Measurements from ENCODE around the gene PSD4.

PSD4 gene

DNA sequence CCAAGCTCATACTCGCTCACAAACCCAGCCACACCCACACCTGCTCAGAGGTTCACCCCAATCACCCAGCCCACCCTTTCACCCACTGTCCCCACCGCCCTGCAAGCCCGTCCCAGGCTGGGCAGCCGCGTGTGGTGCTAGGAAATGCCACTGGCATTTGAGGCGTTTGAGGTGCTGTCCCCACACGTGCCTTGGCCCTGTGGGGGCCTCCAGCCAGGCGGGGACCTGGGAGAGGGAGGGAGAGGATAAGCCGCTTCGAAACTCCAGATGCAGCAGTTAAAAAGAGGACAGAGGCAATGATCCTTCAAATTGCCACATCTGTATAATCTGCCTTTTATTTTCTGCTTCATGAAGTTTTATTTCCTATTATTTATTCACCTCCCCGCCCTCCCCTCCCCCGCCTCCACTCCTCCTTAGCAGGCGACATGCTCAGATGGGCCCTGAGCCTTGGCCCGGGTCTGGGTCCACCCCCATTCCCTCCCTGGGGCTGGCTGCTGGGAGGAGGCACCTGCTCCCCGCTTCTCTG lies 35.9 kb downstream of the PSD4 start:
- no peak for DNase-seq

DNA sequence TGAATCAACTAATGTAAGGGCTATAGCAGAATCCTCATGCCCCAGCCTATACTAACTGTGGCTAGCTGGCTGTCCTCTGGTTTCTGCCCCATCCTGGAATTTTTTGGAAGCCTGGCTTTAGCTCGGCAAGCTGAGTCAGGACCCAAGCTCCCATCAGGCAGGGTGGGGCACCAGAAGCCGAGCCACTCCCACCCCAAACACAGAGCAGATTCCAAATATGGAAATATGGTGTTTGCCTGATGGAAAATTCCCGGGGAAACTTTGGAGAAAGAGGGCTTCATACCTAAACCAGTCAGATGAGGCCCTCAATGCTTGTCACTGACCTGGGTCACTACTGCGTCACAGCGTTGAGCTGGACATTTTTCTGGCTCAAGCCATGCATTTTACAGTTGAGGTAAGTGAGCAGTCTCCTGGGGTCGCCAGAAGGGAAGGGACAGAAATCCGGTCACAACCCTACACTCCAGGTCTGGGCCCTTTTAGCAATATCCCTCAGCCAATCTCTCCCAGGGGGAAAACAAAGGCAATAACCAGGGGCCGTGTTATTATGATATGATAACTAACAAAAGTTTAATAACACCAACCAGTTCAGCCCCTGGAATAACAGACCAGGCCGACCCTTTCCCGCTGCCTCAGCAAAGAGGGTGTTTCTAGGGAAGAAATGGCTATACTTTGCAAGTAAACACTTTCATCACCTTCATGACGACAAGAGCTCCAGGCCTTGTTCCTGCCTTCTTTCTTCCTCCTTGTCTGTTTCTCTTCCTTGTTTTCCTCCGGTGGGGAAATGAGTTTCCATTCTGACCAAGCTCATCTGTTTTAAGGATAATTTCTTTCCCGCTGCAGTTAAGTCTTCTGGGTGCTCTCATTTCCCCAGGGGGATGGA lies 37.7 kb downstream of the PSD4 start:
- no peak for DNase-seq

DNA sequence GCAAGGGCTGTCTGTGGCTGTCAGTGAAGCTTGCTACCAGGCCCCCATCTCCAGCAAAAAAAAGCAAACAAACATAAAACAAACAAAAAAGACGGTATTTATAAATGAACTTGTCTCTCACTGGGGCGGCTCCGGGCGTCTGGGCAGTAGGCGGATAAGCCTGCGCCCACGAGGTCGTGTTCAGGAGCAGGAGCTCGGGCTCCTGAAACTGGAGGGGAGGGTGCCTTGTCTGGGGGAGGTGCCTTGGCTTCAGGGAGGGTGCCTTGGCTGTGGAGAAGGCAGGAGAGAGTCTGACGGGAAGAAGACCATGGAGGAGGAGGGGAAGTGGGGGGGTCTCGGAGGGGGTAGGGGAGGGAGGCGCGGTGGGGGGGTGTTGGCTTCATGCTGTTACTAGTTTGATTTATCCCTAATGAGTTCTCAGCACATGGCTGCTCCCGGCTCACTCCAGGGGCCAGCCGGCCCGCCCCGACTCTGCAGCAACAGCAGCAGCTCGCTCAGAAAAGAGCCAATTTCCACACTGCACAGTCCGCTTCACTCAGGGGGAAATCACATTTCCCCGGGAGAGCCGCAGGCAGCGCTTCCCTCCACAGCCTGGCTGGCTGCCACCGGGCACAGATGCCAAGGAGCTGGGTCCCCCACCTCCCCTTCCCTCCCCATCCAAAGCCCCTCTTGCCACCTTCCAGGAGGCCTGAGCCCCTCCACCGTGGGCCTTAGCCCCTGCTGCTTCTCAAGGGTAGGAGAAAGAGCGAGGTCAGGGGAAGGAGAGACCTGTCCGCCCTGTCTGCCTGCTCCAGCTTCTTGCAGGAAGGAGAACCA lies 38.7 kb downstream of the PSD4 start:
- peak; percentile 34 for DNase-seq

DNA sequence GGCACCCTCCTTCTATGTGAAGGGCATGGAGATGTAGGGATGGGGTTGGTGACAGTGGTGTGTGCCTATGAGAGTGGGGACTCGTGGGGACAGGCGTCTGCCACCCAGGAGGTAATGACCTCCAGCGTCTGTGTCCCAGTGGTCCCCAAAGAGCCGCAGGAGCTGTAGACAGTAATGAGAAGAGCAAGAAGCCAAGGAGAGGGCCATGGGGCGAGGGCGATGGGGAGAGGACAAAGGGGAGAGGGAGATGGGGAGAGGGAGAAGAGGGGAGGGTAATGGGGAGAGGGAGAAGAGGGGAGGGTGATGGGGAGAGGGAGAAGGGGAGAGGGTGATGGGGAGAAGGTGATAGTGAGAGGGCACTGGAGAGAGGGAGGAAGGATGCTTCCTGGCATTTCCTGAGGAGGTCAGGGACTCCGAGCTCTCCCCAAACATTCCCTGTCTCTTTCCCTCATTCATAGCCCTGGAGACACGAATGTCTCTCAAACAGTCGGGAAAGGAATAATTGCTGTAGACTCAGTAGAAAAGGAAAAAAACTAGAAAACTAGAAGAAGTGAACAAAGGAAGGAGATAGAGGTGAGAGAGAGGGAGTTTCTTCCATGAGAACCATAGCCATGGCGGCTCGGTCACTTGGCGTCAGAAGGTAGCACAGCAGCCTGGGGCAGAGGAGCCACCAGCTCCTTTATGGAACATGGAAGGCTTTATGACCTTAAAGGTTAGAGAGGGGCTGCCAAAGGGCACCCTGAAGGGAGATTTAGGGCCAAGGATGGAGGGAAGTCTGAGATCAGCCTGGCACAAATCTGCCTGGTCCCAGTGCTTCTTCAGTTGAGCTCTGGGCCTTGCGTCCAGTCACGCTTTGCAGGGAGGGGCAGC lies 39.5 kb downstream of the PSD4 start:
- DNase-seq, result no peak

DNA sequence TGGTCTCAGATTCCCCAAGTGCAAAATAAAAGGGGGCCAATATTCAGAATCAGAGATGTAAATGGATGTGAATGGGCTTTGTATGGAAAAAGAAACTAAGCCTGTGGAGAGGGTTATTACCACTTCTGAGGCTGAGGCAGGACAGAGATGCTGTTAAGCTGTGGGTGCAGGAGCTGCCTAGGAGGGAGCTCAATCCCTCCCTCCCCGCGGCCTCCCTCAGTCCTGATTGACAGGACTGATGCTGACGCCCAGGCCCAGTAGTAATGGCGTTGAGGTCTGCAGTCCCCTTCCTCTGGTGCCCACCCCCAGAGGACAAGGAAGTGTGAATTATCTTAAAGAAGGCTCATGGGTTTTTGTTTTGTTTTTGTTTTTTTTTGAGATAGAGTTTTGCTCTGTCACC lies 40.4 kb downstream of the PSD4 start:
- no peak for DNase-seq

DNA sequence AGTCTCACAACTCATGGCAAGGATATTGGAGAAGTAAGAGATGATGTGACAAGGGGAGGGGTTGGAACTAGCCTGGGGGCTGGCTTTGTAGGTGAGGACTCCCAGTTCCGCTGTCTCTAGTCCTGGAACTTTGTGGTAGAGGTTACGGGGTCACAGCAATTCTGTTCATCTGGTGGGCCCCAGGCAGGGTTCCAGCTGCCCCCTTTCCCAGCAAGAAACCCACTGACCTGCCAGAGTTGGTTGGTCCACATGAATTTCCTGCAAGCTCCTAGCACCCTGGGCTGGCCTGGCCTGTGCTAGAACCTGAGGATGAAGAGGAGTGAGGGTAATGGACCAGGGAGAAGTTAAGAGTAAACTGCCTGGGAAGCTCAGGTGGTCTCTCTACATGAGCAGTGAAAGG lies 41.3 kb downstream of the PSD4 start:
- no peak for DNase-seq

DNA sequence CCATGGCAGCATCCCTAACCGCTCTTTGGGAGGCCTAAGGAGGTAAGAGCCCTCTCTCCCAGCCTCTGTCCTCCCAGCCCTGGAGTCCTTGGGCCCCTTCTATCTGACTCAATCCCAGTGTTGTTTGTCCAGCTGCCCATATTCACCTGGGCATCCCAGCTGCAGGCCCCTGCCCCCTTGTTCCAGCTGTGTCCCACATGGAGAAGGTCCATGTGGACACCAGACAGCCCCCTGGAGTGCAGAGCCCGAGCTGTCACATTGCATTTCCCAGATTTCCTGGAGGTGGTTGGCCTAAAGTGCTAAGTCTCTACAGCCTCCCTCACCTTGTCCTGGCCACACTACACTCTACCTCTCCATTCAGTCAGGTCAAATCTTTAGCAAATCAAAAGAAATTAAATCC lies 42.5 kb downstream of the PSD4 start:
- DNase-seq, result no peak

DNA sequence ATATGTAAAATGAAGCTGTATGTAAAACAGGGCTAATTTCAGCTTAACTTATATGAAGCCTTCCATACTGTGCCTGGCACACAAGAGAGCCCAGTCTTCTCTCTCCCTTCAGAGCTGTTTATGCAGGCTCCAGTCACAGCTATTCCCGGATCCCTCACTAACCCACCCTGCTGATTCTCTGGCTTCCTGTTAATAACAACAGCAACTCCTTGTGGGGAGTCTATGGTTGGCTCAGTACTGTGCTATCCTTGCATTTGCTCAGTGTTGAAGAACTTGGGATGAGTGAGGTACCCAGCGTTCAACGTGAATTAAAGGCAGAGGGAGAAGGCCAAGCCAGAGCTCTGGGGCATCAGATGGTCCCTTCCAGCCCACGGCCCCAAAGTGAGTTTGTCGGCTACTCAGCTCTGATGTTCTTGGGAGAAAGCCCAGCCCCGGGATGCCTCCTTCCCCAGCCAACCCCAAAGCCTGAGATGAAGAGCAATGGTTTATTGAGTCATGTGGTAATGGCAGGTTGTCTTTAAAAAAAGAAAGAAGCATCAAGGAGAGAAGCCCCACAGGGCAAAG lies 43.2 kb downstream of the PSD4 start:
- no peak for DNase-seq

DNA sequence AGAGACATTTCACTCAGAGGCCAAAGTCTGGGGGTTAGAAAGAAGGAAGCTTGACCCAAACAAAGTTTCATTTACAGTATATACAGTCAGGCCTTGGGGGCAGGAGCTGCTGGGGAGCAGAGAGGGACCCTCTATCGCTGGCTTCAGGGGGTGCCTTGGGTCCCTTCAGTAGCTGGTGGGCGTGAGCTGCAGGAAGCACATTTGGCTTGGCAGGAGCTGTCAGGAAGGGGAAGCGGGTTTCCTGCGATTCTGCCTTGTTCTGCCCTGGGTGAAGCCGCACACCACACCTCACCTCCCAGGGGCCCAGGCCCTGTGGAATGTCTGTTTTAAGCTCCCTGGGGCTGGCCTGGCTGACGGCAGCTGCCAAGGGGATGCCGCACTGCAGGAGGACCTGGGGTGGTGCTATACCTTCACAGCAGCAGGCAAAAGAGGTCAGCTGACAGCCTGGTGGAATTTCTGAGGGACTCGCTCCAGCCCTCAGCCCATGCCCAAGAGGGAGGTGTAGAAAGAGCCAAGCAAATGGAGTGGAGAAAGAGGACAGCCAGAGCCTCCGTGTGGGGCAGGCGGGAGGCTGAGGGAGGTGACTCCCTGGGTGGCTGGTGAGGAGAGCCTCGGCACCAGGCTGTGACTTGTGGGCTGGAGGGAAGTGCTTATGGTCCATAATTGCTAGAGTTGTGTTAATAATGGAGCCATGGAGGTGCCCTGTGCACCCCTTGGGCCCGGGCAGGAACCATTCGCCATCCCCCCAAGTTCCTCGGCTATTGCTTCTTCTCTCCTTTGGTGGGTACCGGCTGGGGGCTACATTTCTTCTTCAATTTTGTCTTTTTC lies 43.9 kb downstream of the PSD4 start:
- DNase-seq, result no peak

DNA sequence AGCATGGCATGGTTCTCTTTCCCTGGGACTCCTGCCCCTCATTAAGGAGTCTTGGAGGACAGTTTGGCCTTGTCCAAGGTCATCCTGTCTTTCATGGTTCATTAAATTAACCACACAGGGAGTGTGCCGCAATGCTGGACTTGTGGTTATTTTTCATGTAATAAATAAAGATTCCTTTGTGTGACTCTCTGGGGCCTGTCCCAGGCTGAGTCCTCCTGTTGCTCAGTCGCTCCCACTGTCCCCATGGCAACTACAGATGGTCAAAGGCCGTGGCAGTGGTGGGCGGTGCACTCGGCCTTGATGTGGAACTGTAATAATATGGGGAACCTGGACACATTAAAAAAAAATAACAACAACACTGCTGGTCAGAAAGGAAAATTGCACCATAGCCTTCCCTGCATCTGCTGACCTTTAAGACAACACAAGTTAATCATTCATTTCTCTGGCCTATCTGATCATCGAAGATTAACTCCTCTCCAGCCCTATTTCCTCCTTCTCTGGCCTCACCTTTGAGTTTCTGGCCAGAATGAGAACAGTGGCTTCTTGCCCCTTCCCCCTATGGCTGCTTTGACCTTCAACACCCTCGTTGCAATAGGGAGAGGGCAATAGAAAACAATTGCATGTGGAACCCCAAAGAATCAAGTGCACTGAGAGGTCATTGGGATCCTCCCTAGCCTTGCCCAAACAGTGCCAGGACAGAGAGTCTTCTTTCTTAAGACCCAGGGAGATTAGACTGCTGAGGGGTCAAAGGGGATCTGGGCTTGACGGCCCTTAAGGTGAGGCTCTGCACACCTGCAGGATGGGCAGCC lies 44.7 kb downstream of the PSD4 start:
- no peak for DNase-seq

DNA sequence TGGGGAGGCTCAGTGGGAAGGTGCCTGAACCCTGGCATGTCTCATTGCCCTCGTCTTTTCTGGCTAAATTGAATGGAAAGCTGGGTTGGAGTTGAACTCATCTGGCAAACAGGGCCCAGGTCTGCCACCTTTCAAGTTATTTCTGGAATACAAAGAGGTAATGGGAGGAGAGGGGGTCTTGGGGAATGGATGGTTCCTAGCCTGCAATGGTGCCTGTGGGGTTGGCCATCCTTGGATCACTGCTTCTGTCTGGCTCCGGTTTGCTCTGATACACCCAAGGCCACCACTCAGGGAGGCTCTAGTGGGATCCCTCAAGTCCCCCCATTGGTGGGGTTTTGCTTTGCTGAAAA lies 45.3 kb downstream of the PSD4 start:
- no peak for DNase-seq

DNA sequence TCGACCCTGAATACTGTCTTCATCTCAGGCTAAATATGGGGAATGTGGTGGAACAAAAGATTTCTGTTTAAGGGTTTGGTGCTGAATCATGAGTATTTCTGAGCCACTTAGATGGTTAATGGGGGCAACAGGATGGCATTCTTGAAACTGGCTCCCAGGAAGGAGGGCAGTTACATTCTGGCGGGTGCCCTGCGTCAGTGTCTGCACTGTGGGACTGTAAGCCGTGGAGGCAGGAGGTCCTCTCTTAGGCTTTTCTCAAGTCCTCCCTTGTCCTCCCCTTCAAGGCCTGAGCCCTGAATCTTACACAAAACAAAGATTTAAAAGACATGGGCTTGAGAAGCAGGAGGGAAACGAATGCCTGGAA lies 45.7 kb downstream of the PSD4 start:
- no peak for DNase-seq

DNA sequence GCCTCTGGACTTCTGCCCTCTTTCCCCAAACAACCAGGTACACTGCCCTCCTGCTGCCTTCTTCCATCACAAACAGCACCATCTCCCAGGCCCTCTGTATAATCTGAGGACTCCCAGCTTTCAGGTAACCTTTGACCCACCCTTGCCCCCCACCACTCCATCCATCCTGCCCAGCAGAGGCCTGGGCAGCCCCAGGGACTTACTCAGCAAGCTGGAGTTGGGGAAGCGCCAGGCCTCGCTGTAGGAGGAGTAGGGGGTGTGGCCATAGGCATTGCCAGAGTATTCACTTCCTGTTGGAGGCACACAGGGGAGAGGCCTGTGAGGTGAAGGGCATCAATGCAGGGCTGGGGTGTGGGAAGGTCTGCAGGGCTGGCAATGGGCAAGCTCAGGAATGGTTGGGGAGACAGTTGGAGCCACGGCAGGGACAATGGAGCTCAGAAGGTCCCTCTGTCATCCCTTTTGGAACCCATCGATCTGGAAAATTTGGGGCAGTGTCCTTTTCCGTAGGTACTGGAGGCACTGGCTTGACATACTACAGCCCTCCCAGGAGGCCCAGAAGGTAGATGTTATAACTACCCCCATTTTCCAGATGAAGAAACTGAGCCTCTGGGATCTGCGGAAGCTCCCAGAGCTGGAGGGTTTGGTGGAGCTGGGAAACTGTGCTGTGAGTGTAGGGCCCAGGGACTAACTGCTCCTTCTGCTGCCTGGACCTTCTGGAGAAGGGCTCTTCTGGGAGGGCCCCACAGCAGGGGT lies 46.3 kb downstream of the PSD4 start:
- DNase-seq, result no peak

DNA sequence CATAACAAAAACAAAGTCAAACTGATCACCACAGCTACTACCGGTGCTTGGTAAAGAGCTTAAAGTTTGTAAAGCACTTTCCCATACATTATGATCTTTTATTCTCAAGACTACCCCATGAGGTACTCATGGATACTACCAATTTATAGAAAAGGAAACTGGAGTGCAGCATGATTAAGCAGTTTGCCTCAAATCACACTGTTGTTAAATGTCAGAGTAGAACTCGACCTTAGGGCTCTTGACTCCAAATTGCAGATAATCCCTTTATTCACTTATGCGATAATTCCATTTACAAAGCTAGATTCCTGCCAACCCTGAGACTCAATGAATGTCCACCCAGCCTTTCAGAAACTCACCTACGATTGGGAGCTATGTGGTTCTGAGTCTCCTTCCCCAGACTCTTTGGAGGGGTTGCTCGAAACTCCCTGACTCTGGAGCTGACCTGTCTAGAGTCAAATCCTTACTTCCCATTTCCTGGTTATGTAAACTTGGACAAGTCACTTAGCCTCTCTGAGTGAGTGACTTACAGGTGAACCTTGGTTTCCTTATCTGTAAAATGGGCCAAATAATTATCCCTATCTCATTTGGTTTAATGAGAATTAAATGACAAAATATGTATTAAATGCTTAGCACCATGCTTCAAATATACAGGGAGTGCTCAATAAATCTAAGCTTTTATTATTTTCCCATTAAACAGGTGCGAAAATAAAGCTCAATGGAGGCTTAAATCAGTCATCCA lies 47.4 kb downstream of the PSD4 start:
- no peak for DNase-seq

DNA sequence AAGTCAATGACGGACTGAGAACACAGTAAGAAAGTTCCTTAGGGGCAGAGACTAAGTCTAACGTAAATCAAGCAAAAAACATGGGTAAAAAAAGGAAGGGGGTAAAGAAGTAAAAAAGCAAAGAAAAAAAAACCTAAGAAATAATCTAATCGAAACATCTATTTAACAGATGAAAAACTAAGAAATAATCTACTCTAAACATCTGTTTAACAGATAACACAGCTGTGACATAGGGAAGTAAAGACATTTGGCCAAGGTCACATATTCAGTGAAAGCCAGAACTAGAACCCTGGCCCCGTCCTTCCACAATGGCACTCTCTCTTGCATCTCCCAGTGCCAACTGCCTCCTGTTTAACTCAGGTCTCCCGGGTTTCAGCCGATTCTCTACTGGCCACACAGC lies 48.1 kb downstream of the PSD4 start:
- no peak for DNase-seq

DNA sequence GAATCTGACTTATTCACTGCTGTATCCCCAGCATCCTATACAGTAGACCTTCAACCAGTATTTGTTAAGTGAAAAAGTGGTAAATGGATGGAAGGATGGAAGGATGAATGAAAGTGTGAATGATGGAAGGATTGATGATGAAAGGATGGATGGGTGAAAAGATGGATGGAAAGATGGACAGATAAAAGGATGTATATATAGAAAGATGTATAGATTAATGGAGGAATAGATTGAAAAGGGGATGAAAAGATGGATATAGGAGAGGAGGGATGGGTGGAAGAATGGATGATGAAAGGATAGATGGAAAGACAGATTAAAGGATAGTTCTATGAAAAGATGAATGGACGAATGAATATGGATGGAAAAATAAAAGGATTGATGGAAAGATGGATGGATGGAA lies 50.0 kb downstream of the PSD4 start:
- DNase-seq, result no peak

DNA sequence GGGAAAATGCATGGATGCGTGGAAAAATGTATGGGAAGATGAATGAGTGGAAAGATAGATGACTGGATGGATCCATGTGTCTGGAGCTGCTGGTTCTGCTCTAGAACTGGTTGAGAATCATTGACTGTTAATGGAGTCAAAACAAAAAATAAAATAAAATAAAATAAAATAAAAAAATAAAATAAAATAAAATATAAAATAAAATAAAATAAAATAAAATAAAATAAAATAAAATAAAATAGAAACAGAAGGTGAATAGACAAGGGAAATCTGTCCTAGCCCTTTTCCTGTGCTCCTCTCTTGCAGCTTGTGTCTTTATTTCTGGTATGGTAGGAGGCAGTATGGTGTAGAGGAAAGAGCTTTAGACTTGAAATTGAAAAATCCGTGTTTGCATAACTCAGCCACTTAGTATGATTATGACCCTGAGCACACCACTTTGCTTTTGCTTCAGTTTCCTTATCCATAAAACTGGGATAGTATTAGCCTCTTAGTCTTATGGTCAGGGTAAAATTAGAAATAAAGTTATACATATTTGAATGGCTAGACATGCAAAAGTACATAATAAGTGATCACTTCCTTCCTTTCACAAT lies 51.0 kb downstream of the PSD4 start:
- no peak for DNase-seq

DNA sequence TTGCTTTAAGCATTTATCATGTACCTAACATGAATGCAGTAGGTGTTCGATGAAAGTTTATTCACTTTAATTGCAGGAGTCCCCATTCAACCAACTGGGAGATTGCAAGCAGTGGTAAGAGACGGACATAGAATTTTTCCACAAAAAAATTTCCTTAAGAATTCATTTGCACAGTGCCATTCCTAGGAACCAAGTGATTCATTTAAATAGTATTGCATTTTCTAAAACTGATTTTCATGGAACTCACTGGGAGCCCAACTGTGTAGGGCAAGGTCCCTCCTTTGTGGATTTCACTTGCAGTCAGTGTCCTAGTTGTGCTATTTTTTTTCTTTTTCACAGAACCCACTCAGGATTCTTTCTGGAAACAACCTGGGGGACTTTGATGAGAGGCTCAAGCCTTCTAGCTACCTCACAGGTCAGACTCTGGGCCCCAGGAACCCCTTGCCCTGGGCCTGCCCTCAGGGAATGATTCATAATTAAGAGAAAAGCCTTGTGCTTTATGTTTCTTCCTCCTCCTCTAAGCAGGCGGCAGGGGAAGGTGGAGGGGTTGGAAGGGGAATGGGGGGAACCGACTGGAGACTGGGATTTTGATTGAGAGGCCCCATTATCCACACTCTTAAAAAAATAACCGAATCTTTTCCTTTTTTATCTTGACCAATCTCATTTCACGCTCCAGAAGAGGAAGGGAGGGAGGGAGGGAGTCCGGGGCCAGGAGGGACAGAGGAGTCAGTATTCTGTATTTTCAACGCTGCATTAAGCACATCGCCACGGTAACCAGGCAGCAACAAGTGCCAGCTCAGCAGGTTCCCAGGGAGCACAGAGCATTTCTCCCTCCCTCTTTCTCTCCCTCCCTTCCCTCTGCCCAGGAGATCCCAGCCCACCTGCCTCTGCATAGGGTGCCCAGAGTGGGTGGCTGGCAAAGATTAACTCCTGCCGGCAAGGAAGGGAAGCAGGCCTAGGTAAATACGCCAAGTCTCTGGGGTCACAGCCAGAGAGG lies 51.8 kb downstream of the PSD4 start:
- DNase-seq, result peak; percentile 12
